Transverse colon (tissue), 4 donors: Measurements from ENCODE around the gene LIME1. TPM values are rescaled to one million over a fixed set of nuclear protein-coding genes. Genes with fewer than 3 reads are reported as not detected.

ENCODE experiments used
- DNase-seq: peaks from one replicate; pipeline ENCODE4 v3.0.0-alpha.2; 2019
- H3K27ac ChIP-seq, 4 donors: fragments of 200-600 bp; sonication (generic); 2 replicates each; pipeline ENCODE4 v1.5.1; 2016 to 2018; ENCODE audit warnings: inconsistent platforms in 4 of 4
- H3K27me3 ChIP-seq: fragments of 200-600 bp; sonication (generic); 2 replicates; pipeline ENCODE4 v1.5.1; 2017; ENCODE audit warnings: inconsistent platforms
- H3K36me3 ChIP-seq, 4 donors: fragments of 200-600 bp; sonication (generic); 2 replicates each; pipeline ENCODE4 v1.5.1; 2017 to 2019; ENCODE audit warnings: inconsistent platforms in 4 of 4
- H3K4me1 ChIP-seq, 4 donors: fragments of 200-600 bp; sonication (generic); 2 replicates each; pipeline ENCODE4 v1.5.1; 2017 to 2020; ENCODE audit warnings: inconsistent platforms in 4 of 4
- H3K4me3 ChIP-seq, 4 donors: fragments of 200-600 bp; sonication (generic); 1 replicate in 1 of 4; 2 replicates in 3 of 4; pipeline versions ENCODE4 v1.5.1 to v1.6.1; 2017 to 2019; ENCODE audit warnings: inconsistent platforms in 4 of 4
- H3K9me3 ChIP-seq, 2 donors: fragments of 200-600 bp; sonication (generic); 2 replicates each; pipeline ENCODE4 v1.5.1; 2017 to 2019; ENCODE audit warnings: inconsistent platforms in 2 of 2
- EP300 ChIP-seq: sonication (generic); formaldehyde crosslinking; IDR thresholded peaks from one replicate; pipeline ENCODE4 v1.6.1; 2017; ENCODE audit warnings: antibody characterized with exemption, low read depth
- POLR2A ChIP-seq: fragments of 450-650 bp; IDR thresholded peaks from one replicate; pipeline ENCODE4 v1.6.1; 2016; ENCODE audit warnings: antibody characterized with exemption, mild to moderate bottlenecking, moderate library complexity
- POLR2AphosphoS5 ChIP-seq, 3 donors: sonication (generic); formaldehyde crosslinking; IDR thresholded peaks; one replicate each; pipeline ENCODE4 v1.6.1; 2016; ENCODE audit warnings: antibody characterized with exemption in 3 of 3
- WGBS, 2 donors: methylation state at CpG; one replicate each; pipeline ENCODE4 v1.1.5; 2018; ENCODE audit warnings: low coverage in 1 of 2; 5-methylcytosine and 5-hydroxymethylcytosine counted together
- in situ Hi-C, 4 donors: fragments of 200-750 bp; cut with MboI; loops; one replicate each; pipeline versions ENCODE4 v1.15.0 to v1.15.1; 2017; ENCODE audit warnings: low sequenced_read_pairs in 3 of 4, low pct_ligation_motif_present in 1 of 4, low pct_unique_long_range_greater_than_20kb in 1 of 4
- intact Hi-C: fragments of 100-400 bp; cut with DNase I; formaldehyde crosslinking; loops from one replicate; pipeline ENCODE4 v1.15.1; 2023; ENCODE audit warnings: low total_unique reads
- small RNA-seq, 4 donors: library from RNA; depleted of rRNA; stranded (forward); fragments of <200 nt; gene quantifications; one replicate each; pipeline ENCODE3, GENCODE V24; 2016
- total RNA-seq, 4 donors: library from RNA; depleted of rRNA; stranded (reverse); fragments of >200 nt; gene quantifications; one replicate each; pipeline ENCODE4 v1.1.0, GENCODE V29; 2016
- TF ChIP-seq, protein P1 (sequence below), 5 experiments: fragments of 200-600 bp in 3 of 5; fragments of 450-650 bp in 2 of 5; sonication (generic) in 3 of 5; IDR thresholded peaks; 1 replicate in 2 of 5; 2 replicates in 3 of 5; pipeline ENCODE4 v1.5.1; 2016 to 2017; ENCODE audit warnings: antibody characterized with exemption in 5 of 5, inconsistent platforms in 3 of 5, mild to moderate bottlenecking in 2 of 5, moderate library complexity in 1 of 5

The LIME1 gene
- total RNA-seq, 4 donors from 2014 or later, result 24.4 to 91.1 (median 44.0) TPM

GRCh38 chr20:63783970-63784369 is 47.5 kb downstream of the LIME1 start:
- Histone ChIP-seq H3K4me3 (no peak overlapping the region), H3K9me3 (no peaks in the 10 kb centered on the region), H3K36me3 (no peaks in the 10 kb centered on the region), H3K27me3 (no peaks in the 10 kb centered on the region), H3K27ac (no peak overlapping the region), H3K4me1 (peaks cover 0 to 3% (median 0%) of the 10 kb centered on the region in 4 donors)
- no peak for TF ChIP-seq POLR2AphosphoS5 (IDR thresholded peaks at IDR 0.05)
- no peak for TF ChIP-seq EP300
- TF ChIP-seq, protein P1, sequence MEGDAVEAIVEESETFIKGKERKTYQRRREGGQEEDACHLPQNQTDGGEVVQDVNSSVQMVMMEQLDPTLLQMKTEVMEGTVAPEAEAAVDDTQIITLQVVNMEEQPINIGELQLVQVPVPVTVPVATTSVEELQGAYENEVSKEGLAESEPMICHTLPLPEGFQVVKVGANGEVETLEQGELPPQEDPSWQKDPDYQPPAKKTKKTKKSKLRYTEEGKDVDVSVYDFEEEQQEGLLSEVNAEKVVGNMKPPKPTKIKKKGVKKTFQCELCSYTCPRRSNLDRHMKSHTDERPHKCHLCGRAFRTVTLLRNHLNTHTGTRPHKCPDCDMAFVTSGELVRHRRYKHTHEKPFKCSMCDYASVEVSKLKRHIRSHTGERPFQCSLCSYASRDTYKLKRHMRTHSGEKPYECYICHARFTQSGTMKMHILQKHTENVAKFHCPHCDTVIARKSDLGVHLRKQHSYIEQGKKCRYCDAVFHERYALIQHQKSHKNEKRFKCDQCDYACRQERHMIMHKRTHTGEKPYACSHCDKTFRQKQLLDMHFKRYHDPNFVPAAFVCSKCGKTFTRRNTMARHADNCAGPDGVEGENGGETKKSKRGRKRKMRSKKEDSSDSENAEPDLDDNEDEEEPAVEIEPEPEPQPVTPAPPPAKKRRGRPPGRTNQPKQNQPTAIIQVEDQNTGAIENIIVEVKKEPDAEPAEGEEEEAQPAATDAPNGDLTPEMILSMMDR (IDR thresholded peaks at IDR 0.05), result no peak
- TF ChIP-seq POLR2A, result no peak
- in situ Hi-C loops, result no loop called here
- no peak for DNase-seq
- intact Hi-C loops, result loop anchor here (10.0 kb wide), 1 partner anchor 249 kb away; the partner anchor contains the start of gene PTK6
- 83 to 90% methylated on average over 3 to 16 of the region's 16 CpGs for WGBS, 2 donors

DNA sequence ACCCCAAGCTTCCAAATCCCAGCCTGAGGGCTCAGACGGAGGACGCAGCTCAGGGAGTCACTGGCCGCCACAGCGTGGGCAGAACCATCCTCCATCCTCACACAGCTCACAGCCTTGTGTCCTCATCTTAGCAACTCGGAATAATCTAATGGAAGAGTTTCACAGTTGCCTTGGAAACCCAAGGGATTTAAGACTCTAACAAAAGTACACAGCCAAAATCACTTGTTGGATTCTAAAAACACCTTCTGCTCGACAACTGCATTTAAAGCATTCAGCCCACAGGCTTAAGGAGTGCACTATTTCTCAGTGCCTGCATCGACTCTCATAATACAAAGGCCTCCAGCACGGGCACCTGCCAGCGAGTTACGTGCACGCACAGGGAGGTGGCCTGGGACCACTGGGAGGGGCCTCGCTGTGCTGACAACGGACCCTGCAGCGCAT is 49.2 kb downstream of the LIME1 start:
- no peak for DNase-seq
- Histone ChIP-seq H3K4me1 (peaks cover 0 to 3% (median 0%) of the 10 kb centered on the region in 4 donors), H3K27me3 (no peaks in the 10 kb centered on the region), H3K9me3 (no peaks in the 10 kb centered on the region), H3K36me3 (no peaks in the 10 kb centered on the region), H3K27ac (no peak overlapping the region), H3K4me3 (no peak overlapping the region)
- intact Hi-C loops, result loop anchor here (10.0 kb wide), 1 partner anchor 251 kb away; the partner anchor contains the start of gene PTK6
- TF ChIP-seq EP300 (no peak), POLR2AphosphoS5 (IDR thresholded peaks at IDR 0.05) (no peak), POLR2A (no peak)
- TF ChIP-seq, protein P1 (IDR thresholded peaks at IDR 0.05), result no peak
- 69 to 80% methylated on average over 1 to 14 of the region's 14 CpGs for WGBS, 2 donors
- in situ Hi-C loops, result no loop called here

GRCh38 chr20:63787302-63787701 is 50.8 kb downstream of the LIME1 start:
- 75 to 85% methylated on average over 7 to 11 of the region's 11 CpGs for WGBS, 2 donors
- Histone ChIP-seq H3K36me3 (no peaks in the 10 kb centered on the region), H3K9me3 (no peaks in the 10 kb centered on the region), H3K4me3 (no peak overlapping the region), H3K27ac (no peak overlapping the region), H3K4me1 (no peaks in the 10 kb centered on the region), H3K27me3 (no peaks in the 10 kb centered on the region)
- DNase-seq, result no peak
- in situ Hi-C loops (no loop called here), intact Hi-C loops (loop anchor here (10.0 kb wide), 1 partner anchor 253 kb away; the partner anchor contains the start of gene PTK6)
- TF ChIP-seq, protein P1 (IDR thresholded peaks at IDR 0.05), result no peak
- TF ChIP-seq EP300 (no peak), POLR2A (no peak), POLR2AphosphoS5 (IDR thresholded peaks at IDR 0.05) (no peak)

DNA sequence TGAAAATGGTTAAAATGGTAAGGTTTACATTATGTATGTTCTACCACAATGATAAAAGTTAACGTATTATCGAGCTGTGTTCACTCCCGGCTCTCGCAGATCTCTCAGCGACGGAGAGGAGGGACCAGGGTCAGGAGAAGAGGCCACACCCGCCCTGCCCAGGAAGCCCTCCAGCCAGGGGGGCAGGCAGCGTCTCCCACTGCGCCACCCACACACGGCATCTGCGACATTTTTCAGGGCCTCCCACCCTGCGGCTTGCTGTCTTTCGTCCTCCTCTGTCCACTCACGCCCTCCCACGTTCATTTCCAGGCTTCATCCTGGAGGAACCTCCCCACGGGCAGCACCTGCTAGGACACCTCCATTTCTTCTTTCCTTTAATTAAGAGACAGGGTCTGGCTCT is 51.3 kb downstream of the LIME1 start:
- H3K36me3 ChIP-seq, result no peaks in the 10 kb centered on the region
- in situ Hi-C loops (no loop called here), intact Hi-C loops (loop anchor here (10.0 kb wide), 1 partner anchor 253 kb away; the partner anchor contains the start of gene PTK6)
- TF ChIP-seq POLR2AphosphoS5 (IDR thresholded peaks at IDR 0.05), result no peak
- TF ChIP-seq POLR2A, result no peak
- TF ChIP-seq, protein P1 (IDR thresholded peaks at IDR 0.05), result no peak
- TF ChIP-seq EP300, result no peak
- 85 to 87% methylated on average over 4 to 16 of the region's 16 CpGs for WGBS, 2 donors
- no peaks in the 10 kb centered on the region for H3K4me1 ChIP-seq
- no peak overlapping the region for H3K27ac ChIP-seq
- H3K4me3 ChIP-seq, result no peak overlapping the region
- DNase-seq, result no peak
- H3K9me3 ChIP-seq, result no peaks in the 10 kb centered on the region
- no peaks in the 10 kb centered on the region for H3K27me3 ChIP-seq

Small RNAs within 50 kb of the gene (small RNA-seq; reads per million reads assigned to genes)
- gene LIME1 (0 reads per million in 4 donors), gene TNFRSF6B (0 reads per million in 4 donors)

Other genes starting within 250 kb of the LIME1 start
- 1 to 10 TPM in 3 of 4 donors, under 1 TPM in 1; 0.75 to 5.0 (median 3.3) TPM for gene EEF1A2, start 237.6 kb upstream of the LIME1 start, total RNA-seq
- gene PPDPF, start 215.9 kb upstream of the LIME1 start, total RNA-seq, result 100 to 1,000 TPM; 320 to 695 (median 517) TPM
- gene PTK6, start 199.3 kb upstream of the LIME1 start, total RNA-seq, result 100 to 1,000 TPM in 2 of 4 donors, 10 to 100 TPM in 2; 90.5 to 147 (median 103) TPM
- under 1 TPM in 1 of 4 donors, not detected in 3; 0.79 TPM for gene SRMS, start 188.9 kb upstream of the LIME1 start, total RNA-seq
- not detected for gene FNDC11, start 182.5 kb upstream of the LIME1 start, total RNA-seq
- gene HELZ2, start 162.4 kb upstream of the LIME1 start, total RNA-seq, result 10 to 100 TPM; 32.9 to 49.4 (median 38.8) TPM
- 10 to 100 TPM in 3 of 4 donors, 1 to 10 TPM in 1; 9.0 to 20.3 (median 13.5) TPM for gene GMEB2, start 109.6 kb upstream of the LIME1 start, total RNA-seq
- gene STMN3, start 83.2 kb upstream of the LIME1 start, total RNA-seq, result 1 to 10 TPM in 3 of 4 donors, under 1 TPM in 1; 0.75 to 7.1 (median 4.4) TPM
- 10 to 100 TPM; 18.8 to 84.9 (median 24.1) TPM for gene RTEL1, start 78.4 kb upstream of the LIME1 start, total RNA-seq
- gene TNFRSF6B, start 40.0 kb upstream of the LIME1 start, total RNA-seq, result 10 to 100 TPM in 3 of 4 donors, 1 to 10 TPM in 1; 4.2 to 34.4 (median 13.6) TPM
- gene ARFRP1, start 28.7 kb upstream of the LIME1 start, total RNA-seq, result 10 to 100 TPM; 46.2 to 75.4 (median 56.2) TPM
- 100 to 1,000 TPM in 2 of 4 donors, 10 to 100 TPM in 2; 29.1 to 346 (median 76.5) TPM for gene ZGPAT, start 28.6 kb upstream of the LIME1 start, total RNA-seq
- gene SLC2A4RG, start 3.1 kb downstream of the LIME1 start, total RNA-seq, result 10 to 100 TPM; 26.3 to 50.2 (median 47.7) TPM
- 1 to 10 TPM; 2.3 to 6.0 (median 5.3) TPM for gene ZBTB46, start 94.6 kb downstream of the LIME1 start, total RNA-seq
- not detected for gene ABHD16B, start 124.8 kb downstream of the LIME1 start, total RNA-seq
- gene TPD52L2, start 128.6 kb downstream of the LIME1 start, total RNA-seq, result 10 to 100 TPM; 40.8 to 67.0 (median 62.6) TPM
- gene DNAJC5, start 158.5 kb downstream of the LIME1 start, total RNA-seq, result 10 to 100 TPM; 59.9 to 77.3 (median 71.4) TPM
- gene UCKL1, start 219.8 kb downstream of the LIME1 start, total RNA-seq, result 100 to 1,000 TPM in 1 of 4 donors, 10 to 100 TPM in 3; 41.1 to 189 (median 68.5) TPM
- gene ZNF512B, start 233.3 kb downstream of the LIME1 start, total RNA-seq, result 1 to 10 TPM; 1.8 to 5.2 (median 2.1) TPM
- gene SAMD10, start 243.0 kb downstream of the LIME1 start, total RNA-seq, result 10 to 100 TPM in 3 of 4 donors, 1 to 10 TPM in 1; 5.9 to 86.2 (median 19.4) TPM
- gene PRPF6, start 244.5 kb downstream of the LIME1 start, total RNA-seq, result 10 to 100 TPM; 29.2 to 55.7 (median 51.8) TPM